Endothelial cell of umbilical vein (primary cell): ENCODE results near the gene SCGB1C1. TPM values are rescaled to one million over a fixed set of nuclear protein-coding genes. Genes with fewer than 3 reads are reported as not detected.

Experiments
- BruUV-seq: library from RNA; stranded (reverse); fragments of 400-500 nt; replicated peaks from 2 replicates; lab custom pipeline; 2021; lab: Mats Ljungman, UMichigan
- CTCF ChIA-PET: fragments of 300-600, 350-600 bp; sonication (Branson Sonifier 250); formaldehyde crosslinking; loops from one replicate; lab custom pipeline; 2021; ENCODE audit warnings: antibody characterized with exemption, inconsistent platforms; lab: Charles Lee
- POLR2A ChIA-PET: fragments of 300-600, 350-600 bp; sonication (Branson Sonifier 250); formaldehyde crosslinking; loops from one replicate; lab custom pipeline; 2021; ENCODE audit warnings: antibody characterized with exemption, inconsistent platforms; lab: Charles Lee
- DNase-seq: peaks from one replicate; pipeline ENCODE4 v3.0.0-alpha.2; 2011; ENCODE audit warnings: low read depth, low spot score
- FAIRE-seq: peaks from 2 replicates; lab custom pipeline; 2011; peaks lifted over from hg19 to GRCh38; lab: Jason Lieb, UNC
- H2AFZ ChIP-seq: 2 replicates; pipeline ENCODE4 v1.6.0; 2012; ENCODE audit warnings: low read depth, low read length, control low read depth, inconsistent platforms
- H3K27ac ChIP-seq: 2 replicates; pipeline ENCODE4 v1.5.1; 2011; ENCODE audit warnings: low read depth, mild to moderate bottlenecking, control low read depth, low read length, moderate library complexity; ENCODE audit not compliant: insufficient read depth
- H3K27me3 ChIP-seq, 2 experiments: 2 replicates each; pipeline versions ENCODE4 v1.6.0 to v1.6.1; 2011; ENCODE audit warnings: low read length in 2 of 2, mixed read lengths in 1 of 2; ENCODE audit not compliant: control insufficient read depth in 2 of 2, insufficient read depth in 2 of 2
- H3K36me3 ChIP-seq, 2 experiments: 2 replicates in 1 of 2; 3 replicates in 1 of 2; pipeline ENCODE4 v1.5.1; 2011; ENCODE audit warnings: low read length in 2 of 2, mild to moderate bottlenecking in 1 of 2, moderate library complexity in 1 of 2; ENCODE audit not compliant: control insufficient read depth in 2 of 2, insufficient read depth in 2 of 2; ENCODE audit errors: extremely low read depth in 1 of 2
- H3K4me1 ChIP-seq: 3 replicates; pipeline ENCODE4 v1.5.1; 2011; ENCODE audit warnings: mild to moderate bottlenecking, low read length; ENCODE audit not compliant: control insufficient read depth, insufficient read depth; ENCODE audit errors: extremely low read depth
- H3K4me2 ChIP-seq: 2 replicates; pipeline ENCODE4 v1.6.1; 2011; ENCODE audit warnings: low read length, control low read depth, mixed read lengths; ENCODE audit not compliant: insufficient read depth
- H3K4me3 ChIP-seq, 3 experiments: fragments of 200-600 bp in 1 of 3; sonication (generic), shearing (Covaris generic) in 1 of 3; replicated peaks in 1 of 3; 2 replicates each; pipeline ENCODE4 v1.5.1; 2011 to 2016; ENCODE audit warnings: control low read depth in 3 of 3, low read length in 3 of 3, mild to moderate bottlenecking in 2 of 3, inconsistent platforms in 1 of 3, low read depth in 1 of 3, moderate library complexity in 1 of 3; ENCODE audit not compliant: insufficient read depth in 1 of 3
- H3K79me2 ChIP-seq: 2 replicates; pipeline ENCODE4 v1.6.0; 2012; ENCODE audit warnings: low read length, inconsistent platforms; ENCODE audit not compliant: control insufficient read depth, insufficient read depth
- H3K9ac ChIP-seq: replicated peaks from 2 replicates; pipeline ENCODE3; 2011; ENCODE audit warnings: low read length, control low read depth; ENCODE audit not compliant: insufficient read depth; ENCODE audit errors: extremely low read depth
- H3K9me1 ChIP-seq: replicated peaks from 3 replicates; pipeline ENCODE4 v1.6.0; 2011; ENCODE audit warnings: mild to moderate bottlenecking, low read length; ENCODE audit not compliant: control insufficient read depth, insufficient read depth; ENCODE audit errors: extremely low read depth
- H3K9me3 ChIP-seq: replicated peaks from 2 replicates; pipeline ENCODE4 v1.5.1; 2012; ENCODE audit warnings: low read length, inconsistent platforms; ENCODE audit not compliant: control insufficient read depth, insufficient read depth
- H4K20me1 ChIP-seq: replicated peaks from 2 replicates; pipeline ENCODE3; 2011; ENCODE audit warnings: mild to moderate bottlenecking, low read length; ENCODE audit not compliant: control insufficient read depth, insufficient read depth; ENCODE audit errors: extremely low read depth
- EZH2 ChIP-seq: IDR thresholded peaks from 2 replicates; pipeline ENCODE4 v1.6.1; 2012; ENCODE audit warnings: borderline replicate concordance, low read depth, mild to moderate bottlenecking, moderate library complexity, low read length, inconsistent platforms; ENCODE audit not compliant: severe bottlenecking
- FOS ChIP-seq: IDR thresholded peaks from 2 replicates; pipeline ENCODE4 v1.6.1; 2011; ENCODE audit warnings: mild to moderate bottlenecking, low read length, moderate library complexity, borderline replicate concordance; ENCODE audit not compliant: insufficient read depth
- GATA2 ChIP-seq: IDR thresholded peaks from 2 replicates; pipeline ENCODE4 v1.7.0; 2011; ENCODE audit warnings: low read depth, mild to moderate bottlenecking, moderate library complexity, mixed read lengths, low read length; ENCODE audit not compliant: insufficient read length, insufficient read depth
- JUN ChIP-seq: IDR thresholded peaks from 2 replicates; pipeline ENCODE4 v1.6.1; 2011; ENCODE audit warnings: borderline replicate concordance, low read depth; ENCODE audit not compliant: insufficient read length, insufficient read depth
- MAX ChIP-seq: IDR thresholded peaks from 2 replicates; pipeline ENCODE4 v1.6.1; 2011; ENCODE audit not compliant: insufficient read depth, insufficient read length
- MYC ChIP-seq: IDR thresholded peaks from one replicate; pipeline ENCODE4 v1.6.1; 2011; ENCODE audit warnings: mild to moderate bottlenecking, low read depth, low read length
- POLR2A ChIP-seq: IDR thresholded peaks from 2 replicates; pipeline ENCODE4 v1.6.1; 2012; ENCODE audit warnings: low read depth, mild to moderate bottlenecking, control low read depth, low read length
- POLR2AphosphoS5 ChIP-seq: IDR thresholded peaks from 2 replicates; pipeline ENCODE4 v1.6.1; 2012; ENCODE audit warnings: low read depth, mild to moderate bottlenecking, control low read depth, low read length, moderate library complexity; ENCODE audit not compliant: insufficient read depth
- dilution Hi-C: fragments of 300-500 bp; cut with MboI; formaldehyde crosslinking; loops from one replicate; pipeline ENCODE4 v1.15.0; 2019; ENCODE audit warnings: low sequenced_read_pairs; ENCODE audit not compliant: extremely low pct_ligation_motif_present
- intact Hi-C: fragments of 100-400 bp; cut with micrococcal nuclease; formaldehyde crosslinking; loops from one replicate; pipeline ENCODE4 v1.10.0; 2022
- polyA plus RNA-seq, 4 experiments: library from polyadenylated mRNA; depleted of rRNA in 3 of 4; stranded (reverse) in 3 of 4; unstranded in 1 of 4; fragments of >200 nt; gene quantifications; 2 replicates each; pipeline versions ENCODE4 v1.2.1 to v1.2.3, GENCODE V29; 2011 to 2012; ENCODE audit warnings: missing spikeins in 1 of 4
- total RNA-seq: library from RNA; stranded (reverse); gene quantifications from 2 replicates; pipeline ENCODE4 v1.2.3, GENCODE V29; 2021
- TF ChIP-seq, protein P1 (sequence below), 2 donors: IDR thresholded peaks; 1 replicate in 1 of 2; 2 replicates in 1 of 2; pipeline ENCODE4 v1.5.1; 2011; ENCODE audit warnings: low read length in 2 of 2, mild to moderate bottlenecking in 2 of 2, moderate library complexity in 2 of 2, control low read depth in 1 of 2, inconsistent platforms in 1 of 2, low read depth in 1 of 2; ENCODE audit not compliant: insufficient read depth in 1 of 2; ENCODE audit errors: extremely low read depth in 1 of 2

Gene SCGB1C1
- total and polyA plus RNA-seq, 2 donors (not counting 3 experiments of a cell fraction or from before 2014, with no cell fraction given): not detected

DNA sequence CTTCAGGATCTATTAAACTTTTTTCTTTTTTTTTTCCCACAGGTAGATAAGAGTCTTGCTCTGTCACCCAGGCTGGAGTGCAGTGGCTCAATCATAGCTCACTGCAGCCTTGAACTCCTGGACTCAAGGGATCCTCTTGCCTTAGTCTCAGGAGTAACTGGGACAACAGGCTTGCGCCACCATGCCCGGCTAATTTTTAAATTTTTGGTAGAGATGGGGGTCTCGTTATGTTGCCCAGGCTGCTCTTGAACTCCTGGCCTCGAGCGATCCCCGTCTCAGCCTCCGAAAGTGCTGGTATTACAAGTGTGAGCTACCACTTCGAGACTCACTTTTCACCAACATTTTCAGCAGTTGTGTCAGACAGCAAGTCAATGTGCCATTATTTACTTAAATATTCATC, 42.3 kb downstream of the SCGB1C1 start:
- no TSS peak for BruUV-seq
- Histone ChIP-seq H3K27me3 (no peaks in the 10 kb centered on the region), H3K4me2 (peak overlapping the region; percentile 73), H3K79me2 (peaks cover 32% of the 10 kb centered on the region), H3K4me3 (peak overlapping the region in 2 of 3 experiments; percentile 44 to 84), H3K9me3 (no peaks in the 10 kb centered on the region), H3K4me1 (peaks cover 16% of the 10 kb centered on the region), H4K20me1 (no peaks in the 10 kb centered on the region), H3K36me3 (peaks cover 0 to 2% of the 10 kb centered on the region in 2 experiments), H3K9ac (no peak overlapping the region), H2AFZ (no peak overlapping the region), H3K9me1 (no peaks in the 10 kb centered on the region), H3K27ac (no peak overlapping the region)
- TF ChIP-seq FOS (no peak), EZH2 (no peak), MYC (no peak), JUN (no peak)
- FAIRE-seq (peak; percentile 18), DNase-seq (no peak)
- CTCF ChIA-PET: no interaction called here
- intact Hi-C loops (loop anchor here (5.0 kb wide), 1 partner anchor 72 kb away; the partner anchor contains the start of gene IFITM2), dilution Hi-C loops (no loop called here)
- POLR2A ChIA-PET: no interaction called here

DNA sequence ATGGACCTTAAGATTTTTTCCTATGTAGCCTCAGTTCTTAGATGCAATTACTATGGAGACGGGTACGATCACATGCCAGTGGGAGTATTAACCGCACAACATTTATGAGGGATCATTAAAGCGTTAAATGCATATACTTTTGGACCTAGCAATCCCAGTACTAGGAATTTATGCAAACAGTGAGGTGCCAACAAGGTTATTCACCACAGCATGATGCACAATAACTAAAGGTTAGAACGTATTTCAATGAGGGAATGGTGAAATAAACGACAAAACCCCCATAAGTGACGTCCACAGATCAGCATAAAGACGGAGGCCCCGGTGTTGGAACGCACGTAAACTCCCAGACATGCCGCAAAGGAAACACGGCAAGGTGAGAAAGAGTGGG, 42.7 kb downstream of the SCGB1C1 start:
- no peaks in the 10 kb centered on the region for H4K20me1 ChIP-seq
- peaks cover 16% of the 10 kb centered on the region for H3K4me1 ChIP-seq
- peak overlapping the region; percentile 73 for H3K4me2 ChIP-seq
- H3K9me3 ChIP-seq: no peaks in the 10 kb centered on the region
- dilution Hi-C loops (no loop called here), intact Hi-C loops (loop anchor here (5.0 kb wide), 1 partner anchor 72 kb away; the partner anchor contains the start of gene IFITM2)
- H3K9me1 ChIP-seq: no peaks in the 10 kb centered on the region
- no peak for TF ChIP-seq MAX
- no peak for TF ChIP-seq POLR2A
- TF ChIP-seq, protein P1, sequence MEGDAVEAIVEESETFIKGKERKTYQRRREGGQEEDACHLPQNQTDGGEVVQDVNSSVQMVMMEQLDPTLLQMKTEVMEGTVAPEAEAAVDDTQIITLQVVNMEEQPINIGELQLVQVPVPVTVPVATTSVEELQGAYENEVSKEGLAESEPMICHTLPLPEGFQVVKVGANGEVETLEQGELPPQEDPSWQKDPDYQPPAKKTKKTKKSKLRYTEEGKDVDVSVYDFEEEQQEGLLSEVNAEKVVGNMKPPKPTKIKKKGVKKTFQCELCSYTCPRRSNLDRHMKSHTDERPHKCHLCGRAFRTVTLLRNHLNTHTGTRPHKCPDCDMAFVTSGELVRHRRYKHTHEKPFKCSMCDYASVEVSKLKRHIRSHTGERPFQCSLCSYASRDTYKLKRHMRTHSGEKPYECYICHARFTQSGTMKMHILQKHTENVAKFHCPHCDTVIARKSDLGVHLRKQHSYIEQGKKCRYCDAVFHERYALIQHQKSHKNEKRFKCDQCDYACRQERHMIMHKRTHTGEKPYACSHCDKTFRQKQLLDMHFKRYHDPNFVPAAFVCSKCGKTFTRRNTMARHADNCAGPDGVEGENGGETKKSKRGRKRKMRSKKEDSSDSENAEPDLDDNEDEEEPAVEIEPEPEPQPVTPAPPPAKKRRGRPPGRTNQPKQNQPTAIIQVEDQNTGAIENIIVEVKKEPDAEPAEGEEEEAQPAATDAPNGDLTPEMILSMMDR (IDR thresholded peaks at IDR 0.05; ENCODE audit: extremely low read depth in 1 of 2, insufficient read depth in 1 of 2, low read depth in 1 of 2, low read length in 2 of 2): no peak
- no peak for TF ChIP-seq POLR2AphosphoS5
- no peak for TF ChIP-seq MYC
- no peak for TF ChIP-seq EZH2
- TF ChIP-seq JUN: no peak
- no peak for TF ChIP-seq FOS
- no peak for TF ChIP-seq GATA2
- ChIA-PET POLR2A (no interaction called here), CTCF (no interaction called here)
- FAIRE-seq (peak; percentile 38), DNase-seq (no peak)
- peak overlapping the region; percentile 5 to 84 (median 44) for H3K4me3 ChIP-seq
- H3K9ac ChIP-seq: peak overlapping the region; percentile 19
- no peaks in the 10 kb centered on the region for H3K27me3 ChIP-seq
- peak overlapping the region; percentile 67 for H2AFZ ChIP-seq
- H3K79me2 ChIP-seq: peaks cover 35% of the 10 kb centered on the region
- H3K36me3 ChIP-seq: no peaks in the 10 kb centered on the region
- TSS peak; percentile 69 for BruUV-seq
- H3K27ac ChIP-seq: peak overlapping the region; percentile 6
